Neural cell (in vitro differentiated cells): ENCODE measurements around the gene INO80. TPM values are rescaled to one million over a fixed set of nuclear protein-coding genes. Genes with fewer than 3 reads are reported as not detected.

Source experiments
- H2AFZ ChIP-seq: fragments of 200-600, 300-800 bp; sonication (generic), shearing (Covaris generic); 2 replicates; pipeline ENCODE4 v1.6.0; 2014; ENCODE audit warnings: low read depth, mild to moderate bottlenecking, antibody characterized with exemption, low read length, moderate library complexity
- H3F3A ChIP-seq: fragments of 200-600 bp; shearing (Covaris generic); 2 replicates; pipeline ENCODE4 v1.6.1; 2016; ENCODE audit warnings: mild to moderate bottlenecking, moderate library complexity, mixed read lengths, antibody characterized with exemption, low read length; ENCODE audit not compliant: insufficient read depth, poor library complexity, severe bottlenecking
- H3K27ac ChIP-seq: fragments of 200-600, 300-800 bp; sonication (generic), shearing (Covaris generic); 2 replicates; pipeline ENCODE4 v1.5.1; 2014; ENCODE audit warnings: mild to moderate bottlenecking, low read length, moderate library complexity
- H3K27me3 ChIP-seq: fragments of 300-800, 200-600 bp; sonication (generic), shearing (Covaris generic); 2 replicates; pipeline ENCODE4 v1.6.0; 2014; ENCODE audit warnings: mild to moderate bottlenecking, low read depth, low read length, moderate library complexity; ENCODE audit not compliant: insufficient read depth
- H3K36me3 ChIP-seq: fragments of 300-800, 200-600 bp; sonication (generic), shearing (Covaris generic); 2 replicates; pipeline ENCODE4 v1.5.1; 2014; ENCODE audit warnings: mild to moderate bottlenecking, antibody characterized with exemption, low read length, moderate library complexity; ENCODE audit not compliant: insufficient read depth
- H3K4me2 ChIP-seq: fragments of 300-800, 200-600 bp; sonication (generic), shearing (Covaris generic); 2 replicates; pipeline ENCODE4 v1.6.0; 2014; ENCODE audit warnings: mild to moderate bottlenecking, low read length
- H3K4me3 ChIP-seq: fragments of 300-800, 200-600 bp; sonication (generic), shearing (Covaris generic); 2 replicates; pipeline ENCODE4 v1.5.1; 2014; ENCODE audit warnings: mild to moderate bottlenecking, low read length, moderate library complexity
- H3K79me2 ChIP-seq: fragments of 200-600 bp; shearing (Covaris generic); replicated peaks from 2 replicates; pipeline ENCODE4 v1.6.0; 2014; ENCODE audit warnings: mild to moderate bottlenecking, low read length, moderate library complexity; ENCODE audit not compliant: insufficient read depth
- H3K9ac ChIP-seq: fragments of 300-800, 200-600 bp; sonication (generic), shearing (Covaris generic); 2 replicates; pipeline ENCODE4 v1.6.1; 2016; ENCODE audit warnings: mild to moderate bottlenecking, low read length, mixed read lengths
- H3K9me2 ChIP-seq: fragments of 200-600 bp; shearing (Covaris generic); 2 replicates; pipeline ENCODE4 v1.6.1; 2016; ENCODE audit warnings: mild to moderate bottlenecking, low read length, mixed read lengths; ENCODE audit not compliant: insufficient read depth
- H3K9me3 ChIP-seq: fragments of 200-600, 300-800 bp; sonication (generic), shearing (Covaris generic); 2 replicates; pipeline ENCODE4 v1.6.1; 2016; ENCODE audit warnings: mild to moderate bottlenecking, mixed run types, low read length, moderate library complexity, mixed read lengths
- H4K20me1 ChIP-seq: fragments of 200-600 bp; shearing (Covaris generic); 2 replicates; pipeline ENCODE4 v1.6.1; 2016; ENCODE audit warnings: mild to moderate bottlenecking, mixed run types; ENCODE audit not compliant: insufficient read depth
- CTCF ChIP-seq: fragments of 450-650 bp; IDR thresholded peaks from 2 replicates; pipeline ENCODE4 v1.5.1; 2014; ENCODE audit warnings: antibody characterized with exemption, mild to moderate bottlenecking, moderate library complexity; ENCODE audit not compliant: poor library complexity, severe bottlenecking
- EP300 ChIP-seq: fragments of 450-650 bp; conservative IDR thresholded peaks from 2 replicates; pipeline ENCODE4 v1.6.1; 2014; ENCODE audit warnings: antibody characterized with exemption, mild to moderate bottlenecking, moderate library complexity; ENCODE audit not compliant: poor library complexity, severe bottlenecking
- EZH2 ChIP-seq: fragments of 200-600, 300-800 bp; shearing (Covaris generic), sonication (generic); IDR thresholded peaks from 2 replicates; pipeline ENCODE4 v1.6.1; 2014; ENCODE audit warnings: antibody characterized with exemption, low read length, borderline replicate concordance, mild to moderate bottlenecking; ENCODE audit not compliant: insufficient read depth, poor library complexity, severe bottlenecking
- MXI1 ChIP-seq: fragments of 450-650 bp; conservative IDR thresholded peaks from 2 replicates; pipeline ENCODE4 v1.6.1; 2014; ENCODE audit warnings: antibody characterized with exemption, mild to moderate bottlenecking; ENCODE audit not compliant: poor library complexity, severe bottlenecking
- POLR2AphosphoS5 ChIP-seq: IDR thresholded peaks from 2 replicates; pipeline ENCODE4 v1.6.1; 2012
- RAD21 ChIP-seq: fragments of 450-650 bp; conservative IDR thresholded peaks from 2 replicates; pipeline ENCODE4 v1.6.1; 2014; ENCODE audit warnings: antibody characterized with exemption, mild to moderate bottlenecking, moderate library complexity
- REST ChIP-seq: IDR thresholded peaks from 2 replicates; pipeline ENCODE4 v1.6.1; 2012; ENCODE audit warnings: borderline replicate concordance
- SMC3 ChIP-seq: fragments of 450-650 bp; conservative IDR thresholded peaks from 2 replicates; pipeline ENCODE4 v1.6.1; 2014; ENCODE audit warnings: antibody characterized with exemption, mild to moderate bottlenecking, moderate library complexity; ENCODE audit not compliant: poor library complexity
- TAF1 ChIP-seq: IDR thresholded peaks from 2 replicates; pipeline ENCODE4 v1.6.1; 2012; ENCODE audit warnings: low read depth
- polyA plus RNA-seq: library from polyadenylated mRNA; depleted of rRNA; stranded (reverse); fragments of >200 nt; gene quantifications from 2 replicates; pipeline ENCODE4 v1.2.3, GENCODE V29; 2014

INO80 gene
- polyA plus RNA-seq, 1 donor from 2014 or later: 8.4 TPM

GRCh38 chr15:41096178-41096577 is 19.9 kb downstream of the INO80 start:
- Histone ChIP-seq H3K4me2 (no peak overlapping the region), H3K9me2 (no peaks in the 10 kb centered on the region), H3K9ac (no peak overlapping the region), H4K20me1 (no peaks in the 10 kb centered on the region), H3K79me2 (no peaks in the 10 kb centered on the region), H2AFZ (no peak overlapping the region), H3F3A (no peaks in the 10 kb centered on the region), H3K4me3 (no peak overlapping the region), H3K36me3 (peaks cover 7% of the 10 kb centered on the region), H3K9me3 (no peaks in the 10 kb centered on the region), H3K27me3 (no peaks in the 10 kb centered on the region), H3K27ac (no peak overlapping the region)
- TF ChIP-seq REST (no peak), POLR2AphosphoS5 (no peak), EZH2 (no peak), SMC3 (no peak), TAF1 (no peak), MXI1 (no peak), EP300 (no peak), CTCF (no peak), RAD21 (no peak)

DNA sequence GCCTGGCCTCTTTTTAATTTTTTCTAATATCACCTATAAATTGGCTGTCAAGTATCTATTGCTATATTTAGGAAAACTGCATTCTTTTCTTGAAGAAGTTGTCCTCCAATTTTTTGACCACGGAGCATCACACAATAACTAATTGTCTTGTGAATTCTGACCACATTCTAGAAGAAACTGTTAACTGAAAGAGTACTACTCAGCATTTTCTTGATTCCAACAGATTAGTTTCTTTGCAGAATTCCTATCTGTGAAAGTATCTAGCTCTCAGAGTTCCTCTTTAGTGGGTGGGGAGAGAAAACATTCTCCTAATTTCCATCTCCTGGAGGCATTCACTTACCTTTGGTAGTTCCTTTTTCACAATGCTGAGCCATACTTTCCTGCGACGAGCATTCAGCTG is 31.1 kb downstream of the INO80 start:
- Histone ChIP-seq H3K36me3 (no peaks in the 10 kb centered on the region), H3K79me2 (no peaks in the 10 kb centered on the region), H3F3A (no peaks in the 10 kb centered on the region), H3K27me3 (no peaks in the 10 kb centered on the region), H3K9me3 (no peaks in the 10 kb centered on the region), H3K4me3 (no peak overlapping the region), H3K9ac (no peak overlapping the region), H3K9me2 (no peaks in the 10 kb centered on the region), H3K27ac (no peak overlapping the region), H4K20me1 (no peaks in the 10 kb centered on the region), H3K4me2 (no peak overlapping the region), H2AFZ (no peak overlapping the region)
- TF ChIP-seq POLR2AphosphoS5 (no peak), TAF1 (no peak), EZH2 (no peak), RAD21 (no peak), REST (no peak), CTCF (no peak), EP300 (no peak), SMC3 (no peak), MXI1 (no peak)
